IMR-90 (cell line): Measurements from ENCODE around the gene SDHB. TPM values are rescaled to one million over a fixed set of nuclear protein-coding genes. Genes with fewer than 3 reads are reported as not detected.

Source experiments
- ATAC-seq: fragments of 200-7000 bp; cut with Tn5 transposase; 2 replicates; pipeline ENCODE4 v1.9.1; 2020; ENCODE audit warnings: low read depth, mild to moderate bottlenecking, moderate library complexity
- BruUV-seq: library from RNA; stranded (reverse); fragments of 400-500 nt; replicated peaks from 2 replicates; lab custom pipeline; 2021; lab: Mats Ljungman, UMichigan
- CTCF ChIA-PET: fragments of 300-600 bp; formaldehyde crosslinking; extraction: SDS; loops from one replicate; lab custom pipeline; 2021; ENCODE audit warnings: antibody characterized with exemption; lab: Yijun Ruan, JAX
- POLR2A ChIA-PET: fragments of 300-600 bp; sonication (Branson Sonifier 250); formaldehyde crosslinking; loops from one replicate; lab custom pipeline; 2022; ENCODE audit warnings: antibody characterized with exemption; ENCODE audit not compliant: unreplicated experiment; lab: Charles Lee
- DNase-seq: peaks from one replicate; pipeline ENCODE4 v3.0.0; 2013
- H2AFZ ChIP-seq: replicated peaks from 2 replicates; pipeline ENCODE3; 2013; ENCODE audit warnings: low read length, mild to moderate bottlenecking; ENCODE audit not compliant: poor library complexity
- H2AK5ac ChIP-seq: 2 replicates; pipeline ENCODE4 v1.6.1; 2013; ENCODE audit warnings: low read depth, low read length, inconsistent platforms
- H2AK9ac ChIP-seq: replicated peaks from 2 replicates; pipeline ENCODE3; 2013; ENCODE audit warnings: mild to moderate bottlenecking, low read depth, low read length, moderate library complexity; ENCODE audit not compliant: poor library complexity
- H2BK120ac ChIP-seq: 2 replicates; pipeline ENCODE4 v1.6.1; 2013; ENCODE audit warnings: low read depth, low read length, inconsistent platforms
- H2BK15ac ChIP-seq: 3 replicates; pipeline ENCODE4 v1.6.1; 2013; ENCODE audit warnings: low read depth, low read length, inconsistent platforms
- H2BK20ac ChIP-seq: 2 replicates; pipeline ENCODE4 v1.6.1; 2013; ENCODE audit warnings: low read depth, mild to moderate bottlenecking, inconsistent platforms, low read length, moderate library complexity
- H2BK5ac ChIP-seq: 2 replicates; pipeline ENCODE4 v1.6.1; 2013; ENCODE audit warnings: mild to moderate bottlenecking, low read depth, low read length, inconsistent platforms; ENCODE audit not compliant: poor library complexity, severe bottlenecking
- H3K14ac ChIP-seq: replicated peaks from 2 replicates; pipeline ENCODE4 v1.6.1; 2013; ENCODE audit warnings: low read depth, low read length, inconsistent platforms
- H3K18ac ChIP-seq: 2 replicates; pipeline ENCODE4 v1.6.1; 2013; ENCODE audit warnings: low read depth, low read length, control low read depth
- H3K23ac ChIP-seq: 2 replicates; pipeline ENCODE4 v1.6.1; 2013; ENCODE audit warnings: low read depth, low read length, inconsistent platforms
- H3K27ac ChIP-seq: 2 replicates; pipeline ENCODE4 v1.5.1; 2013; ENCODE audit warnings: mild to moderate bottlenecking, control low read depth, low read length; ENCODE audit not compliant: insufficient read depth
- H3K27me3 ChIP-seq: 2 replicates; pipeline ENCODE4 v1.6.1; 2013; ENCODE audit warnings: low read length; ENCODE audit not compliant: control insufficient read depth, insufficient read depth
- H3K36me3 ChIP-seq: 2 replicates; pipeline ENCODE4 v1.6.1; 2013; ENCODE audit warnings: low read length, mixed read lengths; ENCODE audit not compliant: control insufficient read depth, insufficient read depth
- H3K4ac ChIP-seq: 2 replicates; pipeline ENCODE4 v1.6.1; 2013; ENCODE audit warnings: low read depth, low read length, inconsistent platforms
- H3K4me1 ChIP-seq: 2 replicates; pipeline ENCODE4 v1.6.1; 2013; ENCODE audit warnings: low read length, mixed read lengths; ENCODE audit not compliant: control insufficient read depth, insufficient read depth
- H3K4me2 ChIP-seq: 2 replicates; pipeline ENCODE4 v1.6.1; 2013; ENCODE audit warnings: low read depth, mild to moderate bottlenecking, control low read depth, low read length, moderate library complexity
- H3K4me3 ChIP-seq: 2 replicates; pipeline ENCODE4 v1.5.1; 2013; ENCODE audit warnings: low read depth, mild to moderate bottlenecking, control low read depth, low read length, moderate library complexity; ENCODE audit not compliant: insufficient read depth
- H3K56ac ChIP-seq: 2 replicates; pipeline ENCODE4 v1.6.1; 2013; ENCODE audit warnings: low read length, inconsistent platforms; ENCODE audit not compliant: insufficient read depth; ENCODE audit errors: extremely low read depth
- H3K79me1 ChIP-seq, 2 experiments: 2 replicates each; pipeline ENCODE4 v1.6.1; 2013; ENCODE audit warnings: low read length in 2 of 2, inconsistent platforms in 1 of 2, low read depth in 1 of 2
- H3K9ac ChIP-seq: 2 replicates; pipeline ENCODE4 v1.6.1; 2013; ENCODE audit warnings: low read depth, low read length, control low read depth
- H3K9me1 ChIP-seq: 2 replicates; pipeline ENCODE4 v1.6.1; 2013; ENCODE audit warnings: low read length, inconsistent platforms; ENCODE audit not compliant: insufficient read depth
- H3K9me3 ChIP-seq: 2 replicates; pipeline ENCODE4 v1.6.1; 2013; ENCODE audit warnings: low read length; ENCODE audit not compliant: control insufficient read depth, insufficient read depth
- H4K20me1 ChIP-seq: 2 replicates; pipeline ENCODE4 v1.6.1; 2013; ENCODE audit warnings: low read length, inconsistent platforms; ENCODE audit not compliant: insufficient read depth
- H4K5ac ChIP-seq: 2 replicates; pipeline ENCODE4 v1.6.1; 2013; ENCODE audit warnings: mild to moderate bottlenecking, low read depth, low read length, control low read depth
- H4K8ac ChIP-seq, 2 experiments: 2 replicates each; pipeline ENCODE4 v1.6.1; 2013; ENCODE audit warnings: low read depth in 2 of 2, low read length in 2 of 2, control low read depth in 1 of 2, inconsistent platforms in 1 of 2
- H4K91ac ChIP-seq: 2 replicates; pipeline ENCODE4 v1.6.1; 2013; ENCODE audit warnings: low read depth, low read length, inconsistent platforms; ENCODE audit not compliant: insufficient read depth
- BHLHE40 ChIP-seq: fragments of 150-350 bp; IDR thresholded peaks from 2 replicates; pipeline ENCODE4 v1.6.1; 2016; ENCODE audit warnings: mild to moderate bottlenecking, low read depth, low read length
- CEBPB ChIP-seq: IDR thresholded peaks from 2 replicates; pipeline ENCODE4 v1.6.1; 2012; ENCODE audit warnings: low read depth, low read length, improper control_type of control experiment
- CHD1 ChIP-seq: IDR thresholded peaks from 2 replicates; pipeline ENCODE4 v1.6.1; 2012; ENCODE audit warnings: low read depth, low read length, improper control_type of control experiment
- CTCF ChIP-seq: conservative IDR thresholded peaks from 2 replicates; pipeline ENCODE4 v1.5.1; 2012; ENCODE audit warnings: mild to moderate bottlenecking, low read depth, low read length, improper control_type of control experiment
- MAFK ChIP-seq: IDR thresholded peaks from 2 replicates; pipeline ENCODE4 v1.6.1; 2012; ENCODE audit warnings: low read depth, low read length, improper control_type of control experiment
- MAZ ChIP-seq: IDR thresholded peaks from 2 replicates; pipeline ENCODE4 v1.6.1; 2012; ENCODE audit warnings: low read depth, mild to moderate bottlenecking, low read length, improper control_type of control experiment, moderate library complexity, borderline replicate concordance
- NFE2L2 ChIP-seq: fragments of 150-350 bp; IDR thresholded peaks from 2 replicates; pipeline ENCODE4 v1.6.1; 2016; ENCODE audit warnings: low read depth, mild to moderate bottlenecking, low read length
- RFX5 ChIP-seq: IDR thresholded peaks from 2 replicates; pipeline ENCODE4 v1.8.0; 2012; ENCODE audit warnings: low read depth, mild to moderate bottlenecking, low read length, moderate library complexity
- SMC3 ChIP-seq: fragments of 150-350 bp; IDR thresholded peaks from 2 replicates; pipeline ENCODE4 v1.6.1; 2016; ENCODE audit warnings: low read depth, mild to moderate bottlenecking, antibody characterized with exemption, low read length, moderate library complexity
- WGBS, 2 experiments: methylation state at CpG; one replicate each; pipeline versions ENCODE4 v1.1.5 to v1.1.7; 2013; ENCODE audit warnings: missing lambda C conversion rate in 2 of 2; ENCODE audit not compliant: insufficient read length in 1 of 2; ENCODE audit errors: extremely low coverage in 2 of 2; 5-methylcytosine and 5-hydroxymethylcytosine counted together
- dilution Hi-C: fragments of 300-500 bp; cut with HindIII; formaldehyde crosslinking; loops from one replicate; pipeline ENCODE4 v1.14.3; 2018; ENCODE audit warnings: low sequenced_read_pairs; ENCODE audit not compliant: unreplicated experiment
- in situ Hi-C: fragments of 300-500 bp; cut with MboI; formaldehyde crosslinking; loops from 3 replicates; pipeline ENCODE4 v1.14.3; 2019; ENCODE audit warnings: low sequenced_read_pairs, inconsistent platforms, mixed read lengths
- intact Hi-C: fragments of 100-400 bp; cut with micrococcal nuclease; formaldehyde crosslinking; loops from 2 replicates; pipeline ENCODE4 v1.10.0; 2022
- polyA plus RNA-seq, 3 experiments: library from polyadenylated mRNA; depleted of rRNA; stranded (reverse); fragments of >200 nt; gene quantifications; 2 replicates each; pipeline ENCODE4 v1.2.3, GENCODE V29; 2012; ENCODE audit warnings: low replicate concordance in 1 of 3
- total RNA-seq: library from RNA; depleted of rRNA; stranded (reverse); fragments of >200 nt; gene quantifications from 2 replicates; pipeline ENCODE4 v1.2.3, GENCODE V29; 2012

The SDHB gene
- total and polyA plus RNA-seq, 2 of the 4 experiments (the other 2 are of a cell fraction): 122 to 206 TPM

- Histone ChIP-seq H2AK9ac (no peak overlapping the region), H3K27me3 (no peaks in the 10 kb centered on the region), H4K20me1 (no peaks in the 10 kb centered on the region; the same call in 1 of the 2 replicates), H3K14ac (no peak overlapping the region), H3K23ac (no peak overlapping the region), H3K9me3 (no peaks in the 10 kb centered on the region), H4K91ac (no peak overlapping the region), H3K79me1 (peaks cover 3 to 12% of the 10 kb centered on the region in 2 experiments; a peak in 3 of 4 replicates), H3K9me1 (no peaks in the 10 kb centered on the region), H4K8ac (no peak overlapping the region), H3K4me1 (no peaks in the 10 kb centered on the region), H3K56ac (no peak overlapping the region), H2AFZ (no peak overlapping the region), H4K5ac (no peak overlapping the region), H3K36me3 (peaks cover 50% of the 10 kb centered on the region), H2BK120ac (no peak overlapping the region), H2BK5ac (no peak overlapping the region), H3K9ac (no peak overlapping the region), H2AK5ac (no peak overlapping the region), H3K18ac (no peak overlapping the region), H2BK15ac (no peak overlapping the region), H3K4me3 (no peak overlapping the region), H3K4ac (no peak overlapping the region), H2BK20ac (no peak overlapping the region), H3K27ac (no peak overlapping the region), H3K4me2 (no peak overlapping the region)
- no peak for TF ChIP-seq CHD1
- no peak for TF ChIP-seq BHLHE40
- no peak for TF ChIP-seq NFE2L2
- no peak for TF ChIP-seq CEBPB
- no peak for TF ChIP-seq MAZ
- no peak for TF ChIP-seq MAFK
- no peak for TF ChIP-seq RFX5
- TF ChIP-seq CTCF: no peak
- TF ChIP-seq SMC3: no peak
- DNase-seq (no peak), ATAC-seq (no peak)
- 92% methylated on average over 2 of the region's 5 CpGs; no CpG with 5 or more reads in 1 of the 2 experiments for WGBS, 2 experiments
- intact Hi-C loops (no loop called here), dilution Hi-C loops (no loop called here), in situ Hi-C loops (loop anchor here (25.0 kb wide), 1 partner anchor 416 kb away; the partner anchor contains the start of gene NBPF1)
- POLR2A ChIA-PET: no interaction called here
- no TSS peak for BruUV-seq
- CTCF ChIA-PET: no interaction called here
Observed at GRCh38 chr1:17028662-17029188, 25.1 kb downstream of the SDHB start.
